ENCODE results near the gene ZNF687. TPM values are rescaled to one million over a fixed set of nuclear protein-coding genes. Genes with fewer than 3 reads are reported as not detected.

Gene ZNF687
- polyA plus RNA-seq, 1 of the 3 experiments (the other 2 are of a cell fraction), result 15.8 TPM

GRCh38 chr1:151267760-151268159 lies 14.3 kb upstream of the ZNF687 start:
- H3K4me3 ChIP-seq (ENCODE audit: low read depth in 2 of 2, low read length in 1 of 2), result no peak overlapping the region
- 0 out of 2 replicates have a peak, but pooled peaks cover 1% of the 10 kb centered on the region for H3K79me2 ChIP-seq (ENCODE audit: insufficient read depth)
- peaks cover 10% of the 10 kb centered on the region for H3F3A ChIP-seq (replicated peaks; ENCODE audit: insufficient read depth)
- no peak overlapping the region for H2AFZ ChIP-seq (ENCODE audit: low read depth)
- no peak overlapping the region for H3K4me2 ChIP-seq
- WGBS (ENCODE audit: low lambda C conversion rate), result 81% methylated on average over 4 of the region's 4 CpGs
- no peak for DNase-seq
- no peak overlapping the region for H3K9ac ChIP-seq
- TF ChIP-seq SMC3 (IDR thresholded peaks at IDR 0.05; ENCODE audit: low read depth, low read length) (no peak), ZBTB33 (IDR thresholded peaks at IDR 0.05; ENCODE audit: borderline replicate concordance, low read depth) (no peak), JUND (IDR thresholded peaks at IDR 0.05) (no peak), USF1 (IDR thresholded peaks at IDR 0.05; ENCODE audit: borderline replicate concordance, low read depth) (no peak), REST (IDR thresholded peaks at IDR 0.05; ENCODE audit: low read depth, low read length) (no peak), RFX5 (IDR thresholded peaks at IDR 0.05; ENCODE audit: low read length) (no peak), TEAD4 (IDR thresholded peaks at IDR 0.05; ENCODE audit: borderline replicate concordance, insufficient read depth) (no peak), GABPA (IDR thresholded peaks at IDR 0.05; ENCODE audit: low read depth) (no peak), MEF2A (IDR thresholded peaks at IDR 0.05; ENCODE audit: borderline replicate concordance, low read depth) (no peak), PBX3 (IDR thresholded peaks at IDR 0.05) (no peak), RCOR1 (IDR thresholded peaks at IDR 0.05; ENCODE audit: low read length) (no peak), MAX (IDR thresholded peaks at IDR 0.05; ENCODE audit: low read depth) (no peak)
- H3K4me1 ChIP-seq (ENCODE audit: control insufficient read depth in 1 of 2, insufficient read depth in 2 of 2, low read depth in 1 of 2, low read length in 1 of 2), result no peaks in the 10 kb centered on the region
- ChIA-PET CTCF (interaction anchor here (2.0 kb wide), 1 partner anchor 16 kb away, joined by 7 read pairs; no protein-coding TSS in a partner anchor), POLR2A (no interaction called here)
- H4K20me1 ChIP-seq (ENCODE audit: insufficient read depth), result no peaks in the 10 kb centered on the region
- no peaks in the 10 kb centered on the region for H3K27me3 ChIP-seq (ENCODE audit: insufficient read depth)
- H3K9me2 ChIP-seq, result no peaks in the 10 kb centered on the region
- H3K36me3 ChIP-seq (replicated peaks in 1 of 2; ENCODE audit: control insufficient read depth in 1 of 2, insufficient read depth in 2 of 2, low read length in 1 of 2), result peaks cover 24 to 42% of the 10 kb centered on the region in 2 experiments
- H3K9me3 ChIP-seq, result no peaks in the 10 kb centered on the region
- H3K27ac ChIP-seq (ENCODE audit: low read depth in 2 of 2, low read length in 1 of 2), result no peak overlapping the region
